ENCODE results near the gene RNF123. TPM values are rescaled to one million over a fixed set of nuclear protein-coding genes. Genes with fewer than 3 reads are reported as not detected.

RNF123 gene
- total RNA-seq, 2 donors from 2014 or later = 28.3 to 29.4 TPM

DNA sequence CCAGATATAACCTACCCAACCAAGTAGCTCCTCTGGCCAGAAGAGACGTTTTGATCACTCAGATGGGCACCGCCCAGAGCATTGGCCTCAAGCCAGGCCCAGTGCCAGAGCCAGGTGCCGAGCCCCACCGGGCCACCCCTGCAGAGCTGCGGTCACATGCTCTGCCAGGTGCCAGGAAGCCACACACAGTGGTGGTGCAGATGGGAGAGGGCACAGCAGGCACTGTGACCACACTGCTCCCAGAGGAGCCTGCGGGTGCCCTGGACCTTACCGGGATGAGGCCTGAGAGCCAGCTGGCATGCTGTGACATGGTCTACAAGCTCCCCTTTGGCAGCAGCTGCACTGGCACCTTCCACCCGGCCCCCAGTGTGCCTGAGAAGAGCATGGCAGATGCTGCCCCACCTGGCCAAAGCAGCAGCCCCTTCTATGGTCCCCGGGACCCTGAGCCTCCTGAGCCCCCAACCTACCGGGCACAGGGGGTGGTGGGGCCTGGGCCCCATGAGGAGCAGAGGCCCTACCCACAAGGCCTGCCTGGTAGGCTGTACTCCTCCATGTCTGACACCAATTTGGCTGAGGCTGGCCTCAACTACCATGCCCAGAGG, 34.3 kb upstream of the RNF123 start:
- Histone ChIP-seq H3K4me3 (no peak overlapping the region), H3K36me3 (no peaks in the 10 kb centered on the region), H3K27ac (no peak overlapping the region), H3K4me1 (ENCODE audit: control insufficient read depth in 1 of 2, low read depth in 2 of 2) (no peaks in the 10 kb centered on the region), H3K27me3 (replicated peaks; ENCODE audit: insufficient read depth) (no peaks in the 10 kb centered on the region), H3K9me3 (no peaks in the 10 kb centered on the region)
- DNase-seq (ENCODE audit: low spot score) (no peak), ATAC-seq (ENCODE audit: insufficient number of reproducible peaks, low FRiP score, low read depth) (no peak)
- TF ChIP-seq, protein P1, sequence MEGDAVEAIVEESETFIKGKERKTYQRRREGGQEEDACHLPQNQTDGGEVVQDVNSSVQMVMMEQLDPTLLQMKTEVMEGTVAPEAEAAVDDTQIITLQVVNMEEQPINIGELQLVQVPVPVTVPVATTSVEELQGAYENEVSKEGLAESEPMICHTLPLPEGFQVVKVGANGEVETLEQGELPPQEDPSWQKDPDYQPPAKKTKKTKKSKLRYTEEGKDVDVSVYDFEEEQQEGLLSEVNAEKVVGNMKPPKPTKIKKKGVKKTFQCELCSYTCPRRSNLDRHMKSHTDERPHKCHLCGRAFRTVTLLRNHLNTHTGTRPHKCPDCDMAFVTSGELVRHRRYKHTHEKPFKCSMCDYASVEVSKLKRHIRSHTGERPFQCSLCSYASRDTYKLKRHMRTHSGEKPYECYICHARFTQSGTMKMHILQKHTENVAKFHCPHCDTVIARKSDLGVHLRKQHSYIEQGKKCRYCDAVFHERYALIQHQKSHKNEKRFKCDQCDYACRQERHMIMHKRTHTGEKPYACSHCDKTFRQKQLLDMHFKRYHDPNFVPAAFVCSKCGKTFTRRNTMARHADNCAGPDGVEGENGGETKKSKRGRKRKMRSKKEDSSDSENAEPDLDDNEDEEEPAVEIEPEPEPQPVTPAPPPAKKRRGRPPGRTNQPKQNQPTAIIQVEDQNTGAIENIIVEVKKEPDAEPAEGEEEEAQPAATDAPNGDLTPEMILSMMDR (IDR thresholded peaks at IDR 0.05) = no peak

DNA sequence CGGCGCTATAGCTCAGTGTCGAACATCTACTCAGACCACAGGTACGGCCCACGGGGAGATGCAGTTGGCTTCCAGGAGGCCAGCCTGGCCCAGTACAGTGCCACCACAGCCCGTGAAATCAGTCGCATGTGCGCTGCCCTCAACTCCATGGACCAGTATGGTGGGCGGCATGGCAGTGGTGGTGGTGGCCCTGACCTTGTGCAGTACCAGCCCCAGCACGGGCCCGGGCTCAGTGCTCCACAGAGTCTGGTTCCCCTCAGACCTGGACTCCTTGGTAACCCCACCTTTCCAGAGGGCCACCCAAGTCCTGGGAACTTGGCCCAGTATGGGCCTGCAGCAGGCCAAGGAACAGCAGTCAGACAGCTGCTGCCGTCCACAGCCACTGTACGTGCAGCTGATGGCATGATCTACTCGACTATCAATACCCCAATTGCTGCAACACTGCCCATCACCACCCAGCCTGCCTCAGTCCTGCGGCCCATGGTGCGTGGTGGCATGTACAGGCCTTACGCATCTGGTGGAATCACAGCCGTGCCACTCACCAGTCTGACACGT, 33.5 kb upstream of the RNF123 start:
- DNase-seq (ENCODE audit: low spot score) (no peak), ATAC-seq (ENCODE audit: insufficient number of reproducible peaks, low FRiP score, low read depth) (no peak)
- TF ChIP-seq, protein P1 (IDR thresholded peaks at IDR 0.05) = no peak
- no peaks in the 10 kb centered on the region for H3K27me3 ChIP-seq (replicated peaks; ENCODE audit: insufficient read depth)
- H3K9me3 ChIP-seq = no peaks in the 10 kb centered on the region
- H3K36me3 ChIP-seq = no peaks in the 10 kb centered on the region
- H3K4me3 ChIP-seq = no peak overlapping the region
- no peaks in the 10 kb centered on the region for H3K4me1 ChIP-seq (ENCODE audit: control insufficient read depth in 1 of 2, low read depth in 2 of 2)
- H3K27ac ChIP-seq = no peak overlapping the region

- TF ChIP-seq, protein P1 (IDR thresholded peaks at IDR 0.05) = no peak
- Histone ChIP-seq H3K4me1 (ENCODE audit: control insufficient read depth in 1 of 2, low read depth in 2 of 2) (no peaks in the 10 kb centered on the region), H3K36me3 (no peaks in the 10 kb centered on the region), H3K9me3 (no peaks in the 10 kb centered on the region), H3K27ac (no peak overlapping the region), H3K27me3 (replicated peaks; ENCODE audit: insufficient read depth) (no peaks in the 10 kb centered on the region), H3K4me3 (no peak overlapping the region)
- ATAC-seq (ENCODE audit: insufficient number of reproducible peaks, low FRiP score, low read depth) (no peak), DNase-seq (ENCODE audit: low spot score) (no peak)
Measured at GRCh38 chr3:49656541-49657112, 32.7 kb upstream of the RNF123 start.

DNA sequence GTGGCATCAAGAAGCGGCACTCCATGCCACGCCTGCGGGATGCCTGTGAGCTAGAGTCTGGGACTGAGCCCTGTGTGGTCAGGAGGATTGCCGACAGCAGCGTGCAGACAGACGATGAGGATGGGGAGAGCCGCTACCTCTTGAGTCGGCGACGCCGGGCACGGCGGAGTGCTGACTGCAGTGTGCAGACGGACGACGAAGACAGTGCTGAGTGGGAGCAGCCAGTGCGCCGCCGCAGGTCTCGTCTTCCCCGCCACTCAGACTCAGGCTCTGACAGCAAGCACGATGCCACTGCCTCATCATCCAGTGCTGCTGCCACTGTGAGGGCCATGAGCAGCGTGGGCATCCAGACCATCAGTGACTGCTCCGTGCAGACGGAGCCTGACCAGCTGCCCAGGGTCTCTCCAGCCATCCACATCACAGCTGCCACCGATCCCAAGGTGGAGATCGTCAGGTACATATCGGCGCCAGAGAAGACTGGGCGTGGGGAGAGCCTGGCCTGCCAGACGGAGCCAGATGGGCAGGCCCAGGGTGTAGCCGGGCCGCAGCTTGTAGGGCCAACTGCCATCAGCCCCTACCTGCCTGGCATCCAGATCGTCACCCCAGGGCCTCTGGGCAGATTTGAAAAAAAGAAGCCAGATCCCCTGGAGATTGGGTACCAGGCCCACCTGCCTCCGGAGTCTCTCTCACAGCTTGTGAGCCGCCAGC, 32.0 kb upstream of the RNF123 start:
- no peak for ATAC-seq (ENCODE audit: insufficient number of reproducible peaks, low FRiP score, low read depth)
- TF ChIP-seq, protein P1 (IDR thresholded peaks at IDR 0.05) = no peak
- no peak overlapping the region for H3K4me3 ChIP-seq
- H3K9me3 ChIP-seq = no peaks in the 10 kb centered on the region
- no peaks in the 10 kb centered on the region for H3K4me1 ChIP-seq (ENCODE audit: control insufficient read depth in 1 of 2, low read depth in 2 of 2)
- no peak overlapping the region for H3K27ac ChIP-seq
- no peaks in the 10 kb centered on the region for H3K27me3 ChIP-seq (replicated peaks; ENCODE audit: insufficient read depth)
- DNase-seq (ENCODE audit: low spot score) = no peak
- no peaks in the 10 kb centered on the region for H3K36me3 ChIP-seq

GRCh38 chr3:49658711-49659110, 30.6 kb upstream of the RNF123 start:
- no peaks in the 10 kb centered on the region for H3K27me3 ChIP-seq (replicated peaks; ENCODE audit: insufficient read depth)
- TF ChIP-seq, protein P1 (IDR thresholded peaks at IDR 0.05) = no peak

More at GRCh38 chr3:49658711-49659110, 30.6 kb upstream of the RNF123 start:
- Histone ChIP-seq H3K36me3 (no peaks in the 10 kb centered on the region), H3K9me3 (no peaks in the 10 kb centered on the region), H3K27ac (no peak overlapping the region), H3K4me3 (no peak overlapping the region), H3K4me1 (ENCODE audit: control insufficient read depth in 1 of 2, low read depth in 2 of 2) (no peaks in the 10 kb centered on the region)
- no peak for ATAC-seq (ENCODE audit: insufficient number of reproducible peaks, low FRiP score, low read depth)
- no peak for DNase-seq (ENCODE audit: low spot score)

Measured in thoracic aorta (tissue), 2 donors.